DMS53 treated with DMSO at 0.1 percent for 48 hours (cell line): ENCODE measurements around the gene UTS2B.
"Not testable (repeated sequence)": the region's sequence is repeated elsewhere in the genome, so short reads cannot be mapped to it uniquely, and the experiment has no call there.

ENCODE experiments used
- DNase-seq: peaks from one replicate; lab custom pipeline; 2025; ENCODE audit not compliant: unreplicated experiment; lab: John Stamatoyannopoulos, UW

UTS2B gene

DNA sequence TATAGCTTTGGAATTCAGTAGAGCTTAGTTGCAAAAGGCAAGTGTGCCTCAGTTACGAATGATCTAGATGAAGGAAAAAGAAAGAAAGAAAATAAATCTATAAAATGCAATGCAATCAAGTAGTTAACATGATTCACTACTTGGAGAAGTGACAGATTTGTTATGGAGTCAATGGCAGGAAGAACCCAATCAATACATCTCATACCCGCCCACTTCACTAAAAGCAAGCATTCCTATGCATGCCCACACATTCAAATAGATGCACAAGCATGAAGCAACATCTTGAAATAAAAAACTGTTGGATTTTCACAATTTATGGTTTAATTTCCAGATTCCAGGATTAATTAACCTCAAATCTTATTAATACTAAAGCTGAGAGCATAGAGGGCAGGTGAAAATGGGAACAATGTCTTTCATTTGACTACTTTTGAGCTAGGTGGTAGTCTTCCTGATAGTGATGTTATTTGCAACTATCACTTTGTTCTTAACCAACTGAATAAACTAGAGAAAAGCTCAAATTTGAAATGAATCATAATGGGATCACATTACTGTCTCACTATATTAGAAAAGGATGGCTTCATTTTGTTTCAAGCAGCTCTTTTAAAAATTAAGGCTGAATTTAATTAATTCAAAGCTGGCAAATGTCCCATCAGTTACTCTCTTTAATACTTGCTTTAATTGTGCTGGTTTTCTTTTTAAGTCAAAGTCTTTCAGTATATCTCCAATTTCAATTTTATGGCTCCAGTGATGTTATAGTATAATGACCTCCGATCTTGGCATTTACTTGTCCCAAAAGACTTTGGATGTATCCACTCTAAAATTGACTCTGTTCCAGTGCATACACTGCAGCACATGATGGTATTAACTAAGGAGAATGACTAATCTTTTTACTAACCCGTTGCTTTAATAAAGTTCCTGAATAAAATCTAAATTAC is 47.8 kb downstream of the UTS2B start:
- no peak for DNase-seq

DNA sequence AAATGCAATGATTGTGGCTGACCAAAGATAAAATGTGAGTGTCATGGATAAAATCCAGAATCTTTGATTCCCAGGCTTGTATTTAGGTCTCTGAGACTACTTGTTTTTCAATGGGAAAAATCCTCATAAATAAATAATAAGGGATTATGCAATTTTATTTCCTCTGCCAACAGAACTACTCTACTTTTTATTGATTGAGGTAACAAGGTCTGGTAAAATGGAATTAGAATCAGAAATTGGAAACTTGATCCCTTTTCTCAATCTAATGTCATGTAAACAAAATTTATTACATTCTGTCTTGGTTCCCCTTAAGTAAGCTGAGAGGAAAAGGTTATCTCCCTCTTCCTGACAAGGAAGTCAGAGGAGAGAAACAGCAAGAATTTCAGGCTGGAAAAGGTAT is 49.4 kb downstream of the UTS2B start:
- no peak for DNase-seq

DNA sequence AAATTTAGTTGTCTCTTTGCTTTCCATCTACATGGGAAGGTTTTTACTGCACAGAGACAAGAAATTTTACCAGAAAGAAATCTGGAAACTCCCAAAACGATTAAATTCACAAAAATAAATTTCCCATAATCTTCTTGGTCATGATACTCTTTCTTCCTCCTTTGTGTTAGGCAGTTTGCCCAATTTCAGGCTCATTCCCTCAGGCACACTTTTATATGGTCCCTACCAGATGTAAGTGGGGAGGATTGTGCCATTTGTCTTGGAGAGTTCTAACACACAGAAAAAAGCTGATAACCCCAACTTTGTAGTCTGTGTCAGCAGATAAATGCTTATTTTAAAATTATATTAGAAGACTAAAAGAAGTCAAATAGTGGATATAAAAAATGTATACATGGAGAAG is 50.2 kb downstream of the UTS2B start:
- no peak for DNase-seq

DNA sequence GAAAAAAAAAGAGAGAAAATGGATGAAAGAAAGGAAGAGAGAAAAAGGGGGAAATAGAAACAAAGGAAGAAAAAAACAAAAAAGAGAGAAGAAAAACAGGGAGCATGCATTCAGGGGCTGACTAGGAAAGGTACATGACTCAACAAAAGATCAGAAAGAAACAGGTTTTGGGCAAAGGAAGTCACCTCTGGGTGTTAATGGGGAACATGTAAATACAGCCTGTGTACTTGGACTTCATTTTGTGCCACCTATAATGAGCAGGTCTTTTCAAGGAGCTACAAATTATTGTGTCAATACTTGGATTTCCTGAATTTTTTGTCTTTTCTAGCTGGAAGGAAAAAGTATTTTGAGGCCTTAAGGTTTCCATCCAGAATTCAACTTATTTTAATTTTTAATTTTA is 54.6 kb downstream of the UTS2B start:
- DNase-seq = no peak

DNA sequence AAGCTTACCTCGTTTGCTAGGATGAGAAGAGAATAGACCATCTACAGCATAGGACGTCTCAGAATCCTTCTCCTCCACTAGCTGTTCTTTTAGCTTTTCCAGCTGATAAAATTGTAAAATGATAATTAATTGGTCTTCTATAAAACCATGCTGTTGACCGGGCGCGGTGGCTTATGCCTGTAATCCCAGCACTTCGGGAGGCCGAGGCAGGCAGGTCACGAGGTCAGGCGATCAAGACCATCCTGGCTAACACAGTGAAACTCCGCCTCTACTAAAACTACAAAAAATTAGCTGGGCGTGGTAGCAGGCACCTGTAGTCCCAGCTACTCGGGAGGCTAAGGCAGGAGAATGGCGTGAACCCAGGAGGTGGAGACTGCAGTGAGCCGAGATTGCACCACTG is 55.1 kb downstream of the UTS2B start:
- DNase-seq = not testable (repeated sequence)

DNA sequence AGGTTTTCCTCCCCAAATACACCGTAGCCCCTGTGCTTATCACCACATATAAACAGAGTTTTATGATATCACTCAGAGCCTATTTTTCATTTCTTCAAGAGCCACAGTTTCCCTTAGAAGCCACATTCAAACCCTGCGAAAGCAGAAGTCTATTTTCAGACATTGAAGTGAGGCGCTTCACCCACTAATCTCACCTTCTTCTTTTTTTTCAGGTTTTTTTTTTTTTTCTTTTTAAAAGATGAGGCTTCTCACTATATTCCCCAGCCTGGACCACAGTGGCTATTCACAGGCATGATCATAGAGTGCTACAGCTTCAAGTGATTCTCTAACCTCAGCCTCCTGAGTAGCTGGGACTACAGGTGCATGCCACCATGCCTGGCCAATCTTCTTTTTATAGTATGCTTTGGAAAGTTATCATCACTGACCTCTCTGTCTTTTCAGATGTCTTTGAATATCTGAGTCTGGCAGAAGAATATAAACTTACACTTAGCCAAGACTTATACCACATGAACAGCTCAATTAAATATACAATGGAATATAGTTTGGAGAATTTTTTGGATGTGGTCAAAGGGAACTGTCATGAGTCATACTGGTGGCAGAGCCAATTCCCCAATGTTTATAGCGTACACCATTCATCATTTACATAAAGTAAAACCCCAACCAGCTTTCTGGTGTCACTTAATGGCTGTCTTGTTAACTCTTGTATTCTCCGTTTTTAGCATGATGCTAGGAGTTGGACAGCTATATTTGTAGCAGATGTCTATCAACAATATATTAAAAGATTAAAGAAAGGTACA is 60.8 kb downstream of the UTS2B start:
- DNase-seq = no peak

GRCh38 chr3:191268737-191269136 is 61.6 kb downstream of the UTS2B start:
- no peak for DNase-seq

- DNase-seq = no peak
Measured at GRCh38 chr3:191263850-191264249, 66.5 kb downstream of the UTS2B start.

- DNase-seq = no peak
Measured at GRCh38 chr3:191263365-191263764, 67.0 kb downstream of the UTS2B start.

- DNase-seq = no peak
Measured at GRCh38 chr3:191262650-191263049, 67.7 kb downstream of the UTS2B start.

GRCh38 chr3:191261304-191261638 is 69.1 kb downstream of the UTS2B start:
- no peak for DNase-seq

GRCh38 chr3:191260431-191261303 is 69.7 kb downstream of the UTS2B start:
- DNase-seq = no peak

GRCh38 chr3:191259486-191259885 is 70.8 kb downstream of the UTS2B start:
- DNase-seq = no peak

DNA sequence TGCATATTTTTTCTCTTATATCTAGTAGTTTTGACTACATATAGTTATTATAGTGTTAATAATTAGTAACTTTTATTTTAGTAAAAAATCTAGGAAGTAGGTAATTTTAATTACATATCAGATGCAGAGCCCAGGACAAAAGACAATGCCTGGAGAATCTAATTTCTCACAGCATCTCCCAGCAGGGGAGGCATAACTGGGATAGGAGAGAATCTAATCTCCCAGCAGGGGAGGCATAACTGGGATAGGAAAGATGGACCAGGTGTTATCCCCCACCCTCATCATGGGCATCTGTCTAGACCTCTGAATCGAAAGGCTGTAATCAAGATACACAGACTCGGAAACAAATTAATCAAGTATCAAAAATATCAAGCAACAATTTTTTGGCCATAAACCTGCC is 73.0 kb downstream of the UTS2B start:
- no peak for DNase-seq

GRCh38 chr3:191256405-191256804 is 73.9 kb downstream of the UTS2B start:
- no peak for DNase-seq

DNA sequence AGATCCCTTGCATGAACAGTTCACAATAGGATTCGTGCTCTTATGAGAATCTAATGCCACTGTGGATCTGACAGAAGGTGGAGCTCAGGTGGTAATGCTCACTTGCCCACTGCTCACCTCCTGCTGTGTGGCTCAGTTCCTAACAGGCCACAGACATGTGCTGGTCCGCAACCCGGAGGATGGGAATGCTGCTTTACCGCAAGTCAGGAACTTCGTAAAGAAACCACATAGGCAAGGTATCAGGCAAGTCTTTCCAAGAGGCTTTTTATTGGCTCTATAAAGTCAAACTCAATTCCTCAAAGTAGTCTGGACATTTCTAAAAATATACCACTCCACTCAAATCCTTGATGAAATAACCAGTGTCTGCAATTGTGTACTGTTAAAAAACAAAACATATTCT is 75.2 kb downstream of the UTS2B start:
- DNase-seq = no peak

DNA sequence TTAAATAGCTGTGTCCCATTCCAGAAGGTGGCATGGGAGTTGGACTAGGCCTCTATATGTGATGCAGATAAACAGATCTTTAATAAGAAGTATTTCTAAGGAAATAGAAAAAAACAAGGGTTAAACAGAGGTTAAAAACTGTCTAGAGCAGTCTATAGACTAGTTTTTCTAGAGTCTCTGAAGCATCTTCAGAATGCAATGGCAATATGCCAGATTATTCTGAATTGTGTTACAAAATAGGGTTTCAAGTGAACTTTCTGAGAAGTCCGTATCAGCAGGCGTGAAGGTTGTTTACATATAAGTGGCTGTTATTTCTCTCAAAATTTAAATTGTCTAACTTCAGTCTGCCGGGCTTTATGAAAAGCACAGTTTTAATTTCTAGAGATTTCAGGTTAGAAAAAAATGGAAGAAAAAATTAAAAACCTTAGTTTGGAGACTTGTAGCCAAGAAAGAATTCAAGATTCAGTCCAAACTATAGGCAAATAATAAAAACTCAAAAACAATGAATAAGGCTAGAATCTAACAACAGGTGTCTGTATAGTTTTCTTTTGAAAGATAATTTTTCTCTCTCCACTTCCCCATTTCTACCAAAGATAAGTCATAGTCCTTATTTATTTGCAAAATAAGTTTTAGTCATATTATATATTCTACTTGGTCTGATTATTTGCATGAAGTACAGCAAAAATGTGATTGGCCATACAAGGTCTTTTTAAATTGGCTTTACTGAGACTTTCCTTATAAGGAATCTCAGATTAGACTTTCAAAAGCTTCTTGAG is 76.0 kb downstream of the UTS2B start:
- DNase-seq = no peak

GRCh38 chr3:191253089-191253799 is 77.1 kb downstream of the UTS2B start:
- no peak for DNase-seq

- DNase-seq = no peak
Measured at GRCh38 chr3:191246630-191247029, 83.7 kb downstream of the UTS2B start.

DNA sequence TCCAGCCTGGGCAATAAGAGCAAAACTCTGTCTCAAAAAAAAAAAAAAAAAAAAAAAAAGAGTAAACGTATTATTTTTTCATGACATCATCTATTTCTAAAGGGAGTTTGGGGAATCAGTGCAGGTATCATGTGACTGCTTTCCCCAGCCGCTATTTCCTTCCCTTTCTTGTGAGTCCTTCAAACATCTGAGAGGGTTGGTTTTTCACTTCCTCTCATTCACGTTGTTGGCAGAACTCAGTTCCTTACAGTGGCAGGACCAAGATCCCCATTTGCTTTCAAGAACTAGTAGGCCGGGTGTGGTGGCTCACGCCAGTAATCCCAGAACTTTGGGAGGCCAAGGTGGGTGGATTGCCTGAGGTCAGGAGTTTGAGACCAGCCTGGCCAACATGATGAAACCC is 84.3 kb downstream of the UTS2B start:
- DNase-seq = not testable (repeated sequence)
